22Rv1 (cell line): ENCODE results near the gene ATP9A.
A peak's percentile ranks its signal among the peaks of the same experiment; 100 is the strongest.
"Not testable (repeated sequence)": the region's sequence is repeated elsewhere in the genome, so short reads cannot be mapped to it uniquely, and the experiment has no call there.

Experiments
- H3K27ac ChIP-seq: fragments of 450-650 bp; 2 replicates; pipeline ENCODE4 v1.5.1; 2017
- CTCF ChIP-seq: fragments of 450-650 bp; IDR thresholded peaks from 2 replicates; pipeline ENCODE4 v1.5.1; 2017; ENCODE audit warnings: mild to moderate bottlenecking
- ZFX ChIP-seq: fragments of 450-650 bp; IDR thresholded peaks from 2 replicates; pipeline ENCODE4 v1.6.1; 2017; ENCODE audit warnings: antibody characterized with exemption, borderline replicate concordance

Gene ATP9A

DNA sequence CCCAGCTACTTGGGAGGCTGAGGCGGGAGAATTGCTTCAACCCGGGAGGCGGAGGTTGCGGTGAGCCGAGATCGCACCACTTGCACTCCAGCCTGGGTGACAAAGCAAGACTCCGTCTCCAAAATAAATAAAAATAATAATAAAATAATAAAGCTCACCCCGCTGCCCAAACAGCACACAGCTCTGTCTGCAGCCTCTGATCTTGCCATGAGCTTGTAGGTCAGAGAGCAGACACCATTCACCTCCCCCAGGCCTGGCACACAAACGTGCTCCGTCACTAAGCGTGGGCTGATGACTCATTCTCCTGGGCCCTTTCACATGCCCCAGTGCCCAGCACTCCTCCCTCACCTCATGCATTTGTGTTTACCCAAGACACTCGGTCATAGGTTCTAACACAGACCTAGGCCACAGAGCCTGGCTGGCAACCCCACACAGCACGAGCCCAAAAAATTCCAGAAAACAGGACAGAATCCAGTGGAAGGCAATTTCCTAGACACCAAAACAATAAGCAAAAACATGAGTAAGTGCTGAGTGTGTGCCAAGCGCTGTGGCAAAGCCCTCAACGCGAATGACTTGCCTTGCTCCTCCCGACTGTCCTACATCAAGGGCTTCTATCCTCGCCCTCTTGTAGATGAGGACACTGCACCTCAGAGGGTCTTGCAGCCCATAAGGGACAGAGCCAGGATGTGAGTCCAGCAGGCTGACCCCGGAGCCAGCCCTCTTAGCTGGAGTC, 18.0 kb downstream of the ATP9A start:
- H3K27ac ChIP-seq, result peak overlapping the region; percentile 67
- TF ChIP-seq CTCF (no peak), ZFX (no peak)

DNA sequence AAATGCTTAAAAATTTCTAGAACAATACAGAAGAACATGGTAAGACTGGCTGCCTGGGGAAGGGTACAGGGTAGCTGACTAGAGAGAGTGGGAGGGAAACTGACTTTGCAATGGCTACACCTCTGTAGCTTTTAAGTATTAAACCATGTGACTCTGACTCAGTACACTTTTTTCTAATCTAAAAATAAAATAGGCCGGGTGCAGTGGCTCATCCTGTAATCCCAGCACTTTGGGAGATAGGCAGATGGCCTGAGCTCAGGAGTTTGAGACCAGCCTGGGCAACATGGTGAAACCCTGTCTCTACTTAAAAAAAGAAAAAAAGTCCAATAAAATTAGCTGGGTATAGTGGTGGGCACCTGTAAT, 18.5 kb downstream of the ATP9A start:
- TF ChIP-seq CTCF, result no peak
- TF ChIP-seq ZFX, result no peak
- peak overlapping the region; percentile 67 for H3K27ac ChIP-seq

- no peak overlapping the region for H3K27ac ChIP-seq
- no peak for TF ChIP-seq ZFX
- no peak for TF ChIP-seq CTCF
Measured at GRCh38 chr20:51747182-51747911, 20.8 kb downstream of the ATP9A start.

DNA sequence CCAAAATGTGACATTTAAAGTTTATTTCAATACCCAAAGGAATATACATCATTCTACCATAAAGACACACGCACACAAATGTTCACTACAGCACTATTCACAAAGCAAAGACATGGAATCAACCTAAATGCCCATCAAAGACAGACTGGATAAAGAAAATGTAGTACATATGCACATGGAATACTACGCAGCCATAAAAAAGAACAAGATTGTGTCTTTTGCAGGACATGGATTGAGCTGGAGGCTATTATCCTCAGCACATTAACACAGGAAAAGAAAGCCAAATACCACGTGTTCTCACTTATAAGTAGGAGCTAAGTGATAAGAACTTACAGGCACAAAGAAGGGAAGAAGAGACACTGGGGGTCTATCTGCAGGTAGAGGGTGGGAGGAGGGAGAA, 22.4 kb downstream of the ATP9A start:
- TF ChIP-seq ZFX, result no peak
- TF ChIP-seq CTCF, result no peak
- H3K27ac ChIP-seq, result no peak overlapping the region

DNA sequence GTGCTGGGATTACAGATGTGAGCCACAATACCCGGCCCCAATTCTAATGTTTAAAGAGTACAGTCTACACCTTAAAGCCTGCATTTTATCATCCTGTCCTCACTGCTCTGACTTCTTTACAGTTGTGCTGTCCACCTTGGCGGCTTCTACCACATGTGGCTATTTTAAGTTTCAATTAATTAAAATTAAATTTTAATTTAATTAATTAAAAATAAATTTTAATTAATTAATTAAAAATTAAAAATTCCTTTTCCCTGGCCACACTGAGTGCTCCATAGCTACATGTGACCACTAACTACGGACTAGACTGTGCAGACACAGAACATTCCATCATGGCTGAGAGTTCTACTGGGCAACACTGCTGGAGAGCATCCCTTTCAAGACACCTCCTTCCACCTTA, 27.4 kb downstream of the ATP9A start:
- no peak overlapping the region for H3K27ac ChIP-seq

GRCh38 chr20:51740308-51740707, 27.9 kb downstream of the ATP9A start:
- not testable (repeated sequence) for H3K27ac ChIP-seq

More for the DNA sequence above, 27.4 kb downstream of the ATP9A start:
- TF ChIP-seq ZFX (no peak), CTCF (no peak)

DNA sequence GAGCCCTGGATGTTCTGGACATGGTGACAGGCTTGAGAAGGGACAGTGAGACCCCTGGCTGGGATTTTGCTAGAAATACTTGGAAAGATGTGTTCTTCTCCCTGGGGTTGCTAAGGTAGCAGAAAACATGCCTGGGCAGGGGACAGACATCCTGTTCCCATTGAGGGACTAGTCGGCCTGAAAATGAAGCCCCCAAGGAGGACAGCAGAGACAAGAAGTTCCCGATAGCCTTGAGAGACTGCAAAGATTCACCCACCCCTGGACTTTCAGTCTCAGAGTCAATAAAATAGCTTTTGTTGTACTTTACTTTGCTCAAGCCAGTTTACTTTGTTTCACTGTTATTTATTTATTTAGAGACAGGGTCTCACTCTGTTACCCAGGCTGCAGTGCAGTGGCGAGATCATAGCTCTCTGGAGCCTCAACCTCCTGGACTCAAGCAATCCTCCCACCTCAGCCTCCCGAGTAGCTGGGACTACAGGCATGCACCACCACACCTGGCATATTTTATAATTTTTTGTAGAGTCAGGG, 28.4 kb downstream of the ATP9A start:
- no peak for TF ChIP-seq CTCF
- TF ChIP-seq ZFX, result no peak
- H3K27ac ChIP-seq, result no peak overlapping the region
